GM23248 (cell line): ENCODE results near the gene PCK2. TPM values are rescaled to one million over a fixed set of nuclear protein-coding genes. Genes with fewer than 3 reads are reported as not detected.

Experiments
- DNase-seq: peaks from one replicate; pipeline ENCODE4 v3.0.0-alpha.2; 2015
- H2AFZ ChIP-seq: fragments of 200-600 bp; sonication (generic); 2 replicates; pipeline ENCODE4 v1.6.1; 2016; ENCODE audit warnings: antibody characterized with exemption
- H3F3A ChIP-seq: fragments of 200-600 bp; sonication (generic); 2 replicates; pipeline ENCODE4 v1.6.1; 2016; ENCODE audit warnings: mild to moderate bottlenecking, antibody characterized with exemption, mixed run types; ENCODE audit not compliant: insufficient read depth
- H3K27ac ChIP-seq: fragments of 200-600 bp; sonication (generic); 2 replicates; pipeline ENCODE4 v1.5.1; 2016; ENCODE audit warnings: mild to moderate bottlenecking
- H3K27me3 ChIP-seq: fragments of 200-600 bp; sonication (generic); replicated peaks from 2 replicates; pipeline ENCODE4 v1.6.1; 2016; ENCODE audit warnings: mild to moderate bottlenecking; ENCODE audit not compliant: insufficient read depth
- H3K36me3 ChIP-seq: fragments of 200-600 bp; sonication (generic); 2 replicates; pipeline ENCODE4 v1.6.1; 2016; ENCODE audit warnings: low read depth, mild to moderate bottlenecking
- H3K4me1 ChIP-seq: fragments of 200-600 bp; sonication (generic); 2 replicates; pipeline ENCODE4 v1.6.1; 2016; ENCODE audit warnings: mild to moderate bottlenecking; ENCODE audit not compliant: insufficient read depth
- H3K4me2 ChIP-seq: fragments of 200-600 bp; sonication (generic); one replicate; pipeline ENCODE4 v1.6.1; 2016; ENCODE audit warnings: mild to moderate bottlenecking; ENCODE audit not compliant: unreplicated experiment
- H3K4me3 ChIP-seq: fragments of 200-600 bp; sonication (generic); 2 replicates; pipeline ENCODE4 v1.5.1; 2016; ENCODE audit warnings: mild to moderate bottlenecking
- H3K79me2 ChIP-seq: fragments of 200-600 bp; sonication (generic); 2 replicates; pipeline ENCODE4 v1.6.1; 2016; ENCODE audit warnings: mild to moderate bottlenecking; ENCODE audit not compliant: insufficient read depth
- H3K9ac ChIP-seq: fragments of 200-600 bp; sonication (generic); 2 replicates; pipeline ENCODE4 v1.6.1; 2016; ENCODE audit warnings: mild to moderate bottlenecking
- H3K9me2 ChIP-seq: fragments of 200-600 bp; sonication (generic); 2 replicates; pipeline ENCODE4 v1.6.1; 2016; ENCODE audit warnings: mixed run types, mild to moderate bottlenecking, moderate library complexity; ENCODE audit not compliant: insufficient read depth
- H3K9me3 ChIP-seq: fragments of 200-600 bp; sonication (generic); one replicate; pipeline ENCODE4 v1.6.1; 2017; ENCODE audit warnings: low read depth
- H4K20me1 ChIP-seq: fragments of 200-600 bp; sonication (generic); 2 replicates; pipeline ENCODE4 v1.6.0; 2016; ENCODE audit not compliant: insufficient read depth
- EZH2 ChIP-seq: fragments of 200-600 bp; sonication (generic); IDR thresholded peaks from 2 replicates; pipeline ENCODE4 v1.6.1; 2018; ENCODE audit warnings: antibody characterized with exemption, mild to moderate bottlenecking; ENCODE audit not compliant: insufficient read depth, poor library complexity, severe bottlenecking
- EZH2phosphoT487 ChIP-seq: fragments of 200-600 bp; sonication (generic); IDR thresholded peaks from 2 replicates; pipeline ENCODE4 v1.6.1; 2018; ENCODE audit warnings: antibody characterized with exemption, moderate library complexity, mild to moderate bottlenecking, low read depth; ENCODE audit not compliant: insufficient read depth
- WGBS, 2 experiments: methylation state at CpG; one replicate each; pipeline ENCODE4 v1.1.6; 2015 to 2017; ENCODE audit warnings: low lambda C conversion rate in 2 of 2, low coverage in 1 of 2; ENCODE audit errors: missing lambda C conversion rate in 2 of 2; 5-methylcytosine and 5-hydroxymethylcytosine counted together
- in situ Hi-C: fragments of 300-500 bp; cut with MboI; formaldehyde crosslinking; loops from 2 replicates; pipeline ENCODE4 v1.15.0; 2020
- polyA plus RNA-seq: library from polyadenylated mRNA; unstranded; fragments of >200 nt; fragmentation: Nextera tagmentation; extraction: Ambion mirVana; gene quantifications from 2 replicates; pipeline ENCODE4 v1.2.1, GENCODE V29; 2016
- total RNA-seq: library from RNA; depleted of rRNA; stranded (reverse); fragments of >200 nt; shearing (Covaris generic); gene quantifications from 2 replicates; pipeline ENCODE4 v1.2.3, GENCODE V29; 2014

PCK2 gene
- total and polyA plus RNA-seq, 2 experiments from 2014 or later: 84.3 to 148 TPM

GRCh38 chr14:24085215-24085614, 8.9 kb upstream of the PCK2 start:
- Histone ChIP-seq H3K9ac (no peak overlapping the region), H3K9me3 (no peaks in the 10 kb centered on the region), H3K9me2 (no peaks in the 10 kb centered on the region), H3K27ac (no peak overlapping the region), H3F3A (no peaks in the 10 kb centered on the region), H3K4me2 (no peak overlapping the region), H3K4me1 (no peaks in the 10 kb centered on the region), H3K4me3 (no peak overlapping the region), H3K79me2 (no peaks in the 10 kb centered on the region), H4K20me1 (no peaks in the 10 kb centered on the region), H3K27me3 (peaks cover 14% of the 10 kb centered on the region; the same call in 1 of the 2 replicates), H3K36me3 (no peaks in the 10 kb centered on the region), H2AFZ (no peak overlapping the region)
- 75 to 80% methylated on average over 3 of the region's 3 CpGs for WGBS, 2 experiments
- in situ Hi-C loops: no loop called here
- no peak for DNase-seq
- TF ChIP-seq EZH2phosphoT487 (no peak), EZH2 (no peak)

- TF ChIP-seq EZH2 (no peak), EZH2phosphoT487 (no peak)
- no peaks in the 10 kb centered on the region for H3K4me1 ChIP-seq
- WGBS, 2 experiments: 57 to 64% methylated on average over 3 of the region's 3 CpGs
- no peak overlapping the region for H3K4me3 ChIP-seq
- in situ Hi-C loops: no loop called here
- H3K79me2 ChIP-seq: no peaks in the 10 kb centered on the region
- H3F3A ChIP-seq: no peaks in the 10 kb centered on the region
- DNase-seq: no peak
- H3K27me3 ChIP-seq: peaks cover 14% of the 10 kb centered on the region; the same call in 1 of the 2 replicates
- H2AFZ ChIP-seq: no peak overlapping the region
- no peaks in the 10 kb centered on the region for H3K36me3 ChIP-seq
- no peak overlapping the region for H3K4me2 ChIP-seq
- H3K9ac ChIP-seq: no peak overlapping the region
- H3K27ac ChIP-seq: no peak overlapping the region
- H4K20me1 ChIP-seq: no peaks in the 10 kb centered on the region
- no peaks in the 10 kb centered on the region for H3K9me3 ChIP-seq
- H3K9me2 ChIP-seq: no peaks in the 10 kb centered on the region
These were observed 7.7 kb upstream of the PCK2 start for GRCh38 chr14:24086193-24086955.

- peaks cover 13% of the 10 kb centered on the region; the same call in 1 of the 2 replicates for H3K27me3 ChIP-seq
- TF ChIP-seq EZH2phosphoT487 (no peak), EZH2 (no peak)
- DNase-seq: no peak
- no peak overlapping the region for H3K4me2 ChIP-seq
- H2AFZ ChIP-seq: no peak overlapping the region
- H3F3A ChIP-seq: no peaks in the 10 kb centered on the region
- no peaks in the 10 kb centered on the region for H3K9me2 ChIP-seq
- in situ Hi-C loops: no loop called here
- no peaks in the 10 kb centered on the region for H3K4me1 ChIP-seq
- WGBS, 2 experiments: 40 to 42% methylated on average over 1 of the region's 1 CpG
- no peak overlapping the region for H3K4me3 ChIP-seq
- H4K20me1 ChIP-seq: no peaks in the 10 kb centered on the region
- H3K27ac ChIP-seq: no peak overlapping the region
- no peak overlapping the region for H3K9ac ChIP-seq
- no peaks in the 10 kb centered on the region for H3K79me2 ChIP-seq
- H3K36me3 ChIP-seq: no peaks in the 10 kb centered on the region
- no peaks in the 10 kb centered on the region for H3K9me3 ChIP-seq
These were observed 7.1 kb upstream of the PCK2 start for GRCh38 chr14:24087004-24087403.

GRCh38 chr14:24088095-24088494, 6.0 kb upstream of the PCK2 start:
- 0 out of 2 replicates have a peak, but pooled peaks cover 2% of the 10 kb centered on the region for H3K27me3 ChIP-seq

More at GRCh38 chr14:24088095-24088494, 6.0 kb upstream of the PCK2 start:
- Histone ChIP-seq H3K79me2 (no peaks in the 10 kb centered on the region), H3F3A (peaks cover 6% of the 10 kb centered on the region), H3K4me1 (no peaks in the 10 kb centered on the region), H3K36me3 (no peaks in the 10 kb centered on the region), H3K9me2 (no peaks in the 10 kb centered on the region), H3K4me2 (no peak overlapping the region), H2AFZ (no peak overlapping the region), H3K4me3 (no peak overlapping the region), H3K9me3 (no peaks in the 10 kb centered on the region), H3K27ac (no peak overlapping the region), H3K9ac (no peak overlapping the region), H4K20me1 (no peaks in the 10 kb centered on the region)
- 54 to 70% methylated on average over 2 of the region's 2 CpGs for WGBS, 2 experiments
- in situ Hi-C loops: no loop called here
- DNase-seq: no peak
- no peak for TF ChIP-seq EZH2
- no peak for TF ChIP-seq EZH2phosphoT487
